LNCAP (cell line): ENCODE measurements around the gene RING1.

Source experiments
- CTCF ChIP-seq: fragments of 450-650 bp; IDR thresholded peaks from 2 replicates; pipeline ENCODE4 v1.5.1; 2017; ENCODE audit warnings: mild to moderate bottlenecking

RING1 gene

GRCh38 chr6:33185654-33186187, 22.6 kb upstream of the RING1 start:
- no peak for TF ChIP-seq CTCF

- TF ChIP-seq CTCF = no peak
Observed at GRCh38 chr6:33187809-33188208, 20.5 kb upstream of the RING1 start.

- TF ChIP-seq CTCF = no peak
Observed at GRCh38 chr6:33189164-33189563, 19.1 kb upstream of the RING1 start.

GRCh38 chr6:33189625-33190448, 18.5 kb upstream of the RING1 start:
- no peak for TF ChIP-seq CTCF

- TF ChIP-seq CTCF = no peak
Observed at GRCh38 chr6:33190504-33191107, 17.7 kb upstream of the RING1 start.

- no peak for TF ChIP-seq CTCF
Observed at GRCh38 chr6:33191383-33192104, 16.8 kb upstream of the RING1 start.

- TF ChIP-seq CTCF = no peak
Observed at GRCh38 chr6:33192105-33192646, 16.1 kb upstream of the RING1 start, which contains the start of gene COL11A2. Gene COL11A2 (minus strand): TSS chr6:33192467. CDS start chr6:33192240, 227 bp downstream.
